K562 (cell line): ENCODE results near the gene SOX18. TPM values are rescaled to one million over a fixed set of nuclear protein-coding genes. Genes with fewer than 3 reads are reported as not detected.

Source experiments
- ATAC-seq: fragments of 200-7000 bp; cut with Tn5 transposase; 3 replicates; pipeline ENCODE4 v1.9.1; 2020; ENCODE audit warnings: moderate library complexity
- BruUV-seq: library from RNA; stranded (reverse); fragments of 400-500 nt; replicated peaks from 2 replicates; lab custom pipeline; 2021; lab: Mats Ljungman, UMichigan
- CTCF ChIA-PET: fragments of 300-600 bp; formaldehyde crosslinking; extraction: SDS; loops from one replicate; lab custom pipeline; 2021; ENCODE audit warnings: low intra/inter-chr PET ratio; lab: Yijun Ruan, JAX
- POLR2A ChIA-PET: fragments of 300-600, 350-650 bp; sonication (Branson Sonifier 250); formaldehyde crosslinking; extraction: SDS; loops from one replicate; lab custom pipeline; 2021; ENCODE audit warnings: antibody characterized with exemption, inconsistent platforms; lab: Yijun Ruan, JAX
- DNase-seq, 4 experiments: peaks; one replicate each; pipeline versions ENCODE4 v3.0.0 to v3.0.0-alpha.2; 2011 to 2018; ENCODE audit warnings: low spot score in 3 of 4, mixed read lengths in 3 of 4; ENCODE audit errors: extremely low read depth in 1 of 4
- FAIRE-seq: peaks from 2 replicates; lab custom pipeline; 2011; peaks lifted over from hg19 to GRCh38; lab: Jason Lieb, UNC
- H2AFZ ChIP-seq: 2 replicates; pipeline ENCODE4 v1.6.0; 2011; ENCODE audit warnings: low read depth, low read length, control low read depth, inconsistent platforms
- H3K27ac ChIP-seq: fragments of 200-600 bp; 3 replicates; pipeline ENCODE4 v1.8.0; 2011; ENCODE audit warnings: low read depth, mild to moderate bottlenecking, control low read depth, inconsistent platforms, low read length, moderate library complexity, mixed read lengths; ENCODE audit errors: extremely low read depth
- H3K27me3 ChIP-seq, 2 experiments: fragments of 300-600 bp in 1 of 2; 2 replicates in 1 of 2; 3 replicates in 1 of 2; pipeline versions ENCODE4 v1.6.0 to v1.8.0; 2011; ENCODE audit warnings: inconsistent platforms in 2 of 2, low read length in 2 of 2, mild to moderate bottlenecking in 1 of 2, mixed read lengths in 1 of 2, moderate library complexity in 1 of 2; ENCODE audit not compliant: control insufficient read depth in 2 of 2, insufficient read depth in 2 of 2
- H3K36me3 ChIP-seq: fragments of 300-600 bp; 3 replicates; pipeline ENCODE4 v1.8.0; 2011; ENCODE audit warnings: mild to moderate bottlenecking, low read length, inconsistent platforms; ENCODE audit not compliant: control insufficient read depth, insufficient read depth
- H3K4me1 ChIP-seq, 2 experiments: fragments of 200-600 bp in 1 of 2; replicated peaks in 1 of 2; 2 replicates in 1 of 2; 3 replicates in 1 of 2; pipeline versions ENCODE4 v1.5.1 to v1.8.0; 2011; ENCODE audit warnings: inconsistent platforms in 2 of 2, low read length in 2 of 2, mild to moderate bottlenecking in 1 of 2, mixed read lengths in 1 of 2, moderate library complexity in 1 of 2; ENCODE audit not compliant: control insufficient read depth in 2 of 2, insufficient read depth in 2 of 2
- H3K4me2 ChIP-seq: 2 replicates; pipeline ENCODE4 v1.6.1; 2011; ENCODE audit warnings: low read length, control low read depth, inconsistent platforms, mixed read lengths; ENCODE audit not compliant: insufficient read depth
- H3K4me3 ChIP-seq: fragments of 200-600 bp; sonication (generic), shearing (Covaris generic); 2 replicates; pipeline ENCODE4 v1.5.1; 2016; ENCODE audit warnings: control low read depth, inconsistent platforms
- H3K79me2 ChIP-seq: fragments of 200-600 bp; 3 replicates; pipeline ENCODE4 v1.8.0; 2011; ENCODE audit warnings: low read length, inconsistent platforms; ENCODE audit not compliant: control insufficient read depth, insufficient read depth
- H3K9ac ChIP-seq, 2 experiments: 2 replicates each; pipeline versions ENCODE4 v1.6.0 to v1.6.1; 2011; ENCODE audit warnings: low read depth in 2 of 2, low read length in 2 of 2, control low read depth in 1 of 2, inconsistent platforms in 1 of 2, mild to moderate bottlenecking in 1 of 2, mixed read lengths in 1 of 2; ENCODE audit not compliant: insufficient read depth in 1 of 2
- H3K9me1 ChIP-seq: one replicate; pipeline ENCODE4 v1.6.0; 2011; ENCODE audit warnings: inconsistent platforms, mild to moderate bottlenecking, low read length, moderate library complexity; ENCODE audit not compliant: control insufficient read depth, insufficient read depth
- H3K9me3 ChIP-seq: replicated peaks from 2 replicates; pipeline ENCODE4 v1.5.1; 2011; ENCODE audit warnings: low read depth, low read length, inconsistent platforms; ENCODE audit not compliant: control insufficient read depth, insufficient read depth
- H4K20me1 ChIP-seq: replicated peaks from 2 replicates; pipeline ENCODE4 v1.6.1; 2011; ENCODE audit warnings: low read length, inconsistent platforms, mixed read lengths; ENCODE audit not compliant: control insufficient read depth, insufficient read depth
- ELF2 ChIP-seq: fragments of 250-450 bp; sonication (Bioruptor Pico); IDR thresholded peaks from 2 replicates; pipeline ENCODE4 v1.5.0; 2021; ENCODE audit warnings: mild to moderate bottlenecking
- L3MBTL2 ChIP-seq: fragments of 450-650 bp; IDR thresholded peaks from 2 replicates; pipeline ENCODE4 v1.6.1; 2016; ENCODE audit warnings: mild to moderate bottlenecking, moderate library complexity
- POLR2G ChIP-seq: fragments of 200-400 bp; formaldehyde crosslinking; IDR thresholded peaks from 2 replicates; pipeline ENCODE4 v1.6.1; 2017; ENCODE audit warnings: low read depth, mild to moderate bottlenecking, antibody characterized with exemption, low read length, moderate library complexity
- PURB ChIP-seq: sonication (generic); formaldehyde crosslinking; IDR thresholded peaks from 2 replicates; pipeline ENCODE4 v1.9.0; 2021; ENCODE audit warnings: low read depth, mild to moderate bottlenecking, missing genetic modification reagents
- RCOR1 ChIP-seq, 2 experiments: IDR thresholded peaks; 2 replicates each; pipeline ENCODE4 v1.6.1; 2012; ENCODE audit warnings: low read depth in 2 of 2, low read length in 2 of 2, borderline replicate concordance in 1 of 2, improper control_type of control experiment in 1 of 2
- TEAD4 ChIP-seq, 2 experiments: sonication (generic) in 1 of 2; formaldehyde crosslinking in 1 of 2; IDR thresholded peaks; 2 replicates each; pipeline versions ENCODE4 v1.6.1 to v1.8.0; 2012 to 2022; ENCODE audit warnings: borderline replicate concordance in 1 of 2, inconsistent platforms in 1 of 2, low read length in 1 of 2, mild to moderate bottlenecking in 1 of 2, missing genetic modification reagents in 1 of 2
- ZBTB33 ChIP-seq: sonication (generic); formaldehyde crosslinking; IDR thresholded peaks from 2 replicates; pipeline ENCODE4 v1.8.1; 2023; ENCODE audit warnings: mild to moderate bottlenecking, missing genetic modification reagents
- ZNF175 ChIP-seq: fragments of 200-800 bp; sonication (Bioruptor generic); IDR thresholded peaks from 2 replicates; pipeline ENCODE4 v1.6.1; 2016; ENCODE audit warnings: low read depth, mild to moderate bottlenecking, missing genetic modification characterization, missing compliant biosample characterization
- WGBS: fragments of 100-300 bp; shearing (Covaris generic); methylation state at CpG from one replicate; pipeline ENCODE4 v1.1.6; 2016; ENCODE audit warnings: low coverage, mixed read lengths; ENCODE audit not compliant: insufficient coverage; ENCODE audit errors: missing lambda C conversion rate; 5-methylcytosine and 5-hydroxymethylcytosine counted together
- in situ Hi-C: fragments of 300-500 bp; cut with MboI; formaldehyde crosslinking; loops from 4 replicates; pipeline ENCODE4 v1.15.0; 2018; ENCODE audit warnings: inconsistent platforms, mixed read lengths
- intact Hi-C: fragments of 100-400 bp; cut with micrococcal nuclease; formaldehyde crosslinking; loops from 2 replicates; pipeline ENCODE4 v1.14.2; 2022
- polyA plus RNA-seq, 8 experiments: library from polyadenylated mRNA; depleted of rRNA in 4 of 8; stranded (reverse) in 5 of 8; unstranded in 3 of 8; fragments of >200 nt; fragmentation: Nextera tagmentation in 2 of 8; fragmentation: Illumina TruSeq in 1 of 8; extraction: Ambion mirVana in 2 of 8; extraction: Trizol in 1 of 8; gene quantifications; 2 replicates each; pipeline versions ENCODE4 v1.2.1 to v1.2.3, GENCODE V29; 2011 to 2014; ENCODE audit warnings: inconsistent platforms in 1 of 8, missing spikeins in 1 of 8
- total RNA-seq, 7 experiments: library from RNA; depleted of rRNA in 6 of 7; stranded (reverse); fragments of >200 nt in 6 of 7; fragmentation: Illumina TruSeq in 2 of 7; extraction: Trizol in 2 of 7; gene quantifications; 2 replicates each; pipeline versions ENCODE4 v1.2.1 to v1.2.3, GENCODE V29; 2011 to 2021; ENCODE audit warnings: low replicate concordance in 1 of 7
- TF ChIP-seq, protein P1 (sequence below): fragments of 250-450 bp; sonication (Bioruptor Pico); IDR thresholded peaks from 2 replicates; pipeline ENCODE4 v1.8.0; 2022; ENCODE audit warnings: inconsistent platforms

SOX18 gene
- total and polyA plus RNA-seq, 9 of the 15 experiments (the other 6 are each of a cell fraction or from before 2014, with no cell fraction given), result 0.15 to 19.8 (median 0.33) TPM

GRCh38 chr20:64067733-64068307 lies 18.4 kb upstream of the SOX18 start (continued):
- TF ChIP-seq ELF2 (CRISPR knock-in tag) (no peak), TEAD4 (IDR thresholded peaks at IDR 0.05; ENCODE audit: low read length) (no peak), TEAD4 (CRISPR knock-in tag; IDR thresholded peaks at IDR 0.05; ENCODE audit: borderline replicate concordance) (no peak), ZNF175 (CRISPR knock-in tag) (no peak), PURB (CRISPR knock-in tag) (no peak), L3MBTL2 (no peak), RCOR1 (IDR thresholded peaks at IDR 0.05; ENCODE audit: borderline replicate concordance in 1 of 2, low read depth in 2 of 2, low read length in 2 of 2) (no peak)
- TF ChIP-seq, protein P1, sequence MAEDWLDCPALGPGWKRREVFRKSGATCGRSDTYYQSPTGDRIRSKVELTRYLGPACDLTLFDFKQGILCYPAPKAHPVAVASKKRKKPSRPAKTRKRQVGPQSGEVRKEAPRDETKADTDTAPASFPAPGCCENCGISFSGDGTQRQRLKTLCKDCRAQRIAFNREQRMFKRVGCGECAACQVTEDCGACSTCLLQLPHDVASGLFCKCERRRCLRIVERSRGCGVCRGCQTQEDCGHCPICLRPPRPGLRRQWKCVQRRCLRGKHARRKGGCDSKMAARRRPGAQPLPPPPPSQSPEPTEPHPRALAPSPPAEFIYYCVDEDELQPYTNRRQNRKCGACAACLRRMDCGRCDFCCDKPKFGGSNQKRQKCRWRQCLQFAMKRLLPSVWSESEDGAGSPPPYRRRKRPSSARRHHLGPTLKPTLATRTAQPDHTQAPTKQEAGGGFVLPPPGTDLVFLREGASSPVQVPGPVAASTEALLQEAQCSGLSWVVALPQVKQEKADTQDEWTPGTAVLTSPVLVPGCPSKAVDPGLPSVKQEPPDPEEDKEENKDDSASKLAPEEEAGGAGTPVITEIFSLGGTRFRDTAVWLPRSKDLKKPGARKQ, result no peak

GRCh38 chr20:64067005-64067632 lies 17.7 kb upstream of the SOX18 start:
- Histone ChIP-seq H2AFZ (no peak overlapping the region), H3K36me3 (no peaks in the 10 kb centered on the region), H3K27me3 (no peaks in the 10 kb centered on the region), H3K27ac (no peak overlapping the region), H3K4me2 (no peak overlapping the region), H3K79me2 (peaks cover 4% of the 10 kb centered on the region; the same call in 2 of the 3 replicates), H3K4me1 (peaks cover 33 to 95% of the 10 kb centered on the region in 2 experiments), H3K9me3 (no peaks in the 10 kb centered on the region), H4K20me1 (no peaks in the 10 kb centered on the region), H3K9me1 (peaks cover 3% of the 10 kb centered on the region), H3K4me3 (no peak overlapping the region)
- DNase-seq, result no peak
- POLR2A ChIA-PET, result interaction anchor here (0.5 kb wide), 1 partner anchor 20 kb away, joined by 3 read pairs; no protein-coding TSS in a partner anchor
- ATAC-seq, result no peak
- no TSS peak for BruUV-seq
- 78% methylated on average over 6 of the region's 6 CpGs for WGBS
- TF ChIP-seq POLR2G (peak; percentile 35; the same call in 1 of the 2 replicates), ZBTB33 (no peak)
- TF ChIP-seq, all 486 proteins: peak for 1
- CTCF ChIA-PET, result no interaction called here
- intact Hi-C loops, result no loop called here
- no peak for FAIRE-seq
- in situ Hi-C loops, result no loop called here
- H3K9ac ChIP-seq, result peak overlapping the region in 1 of 2 experiments; percentile 77; a peak in 2 of 4 replicates
